GM19240 (cell line): ENCODE results near the gene COG8.
A peak's percentile ranks its signal among the peaks of the same experiment; 100 is the strongest.

Experiments used
- DNase-seq: peaks from one replicate; pipeline ENCODE4 v3.0.0; 2011; ENCODE audit warnings: low spot score; ENCODE audit not compliant: insufficient read length

Gene COG8

DNA sequence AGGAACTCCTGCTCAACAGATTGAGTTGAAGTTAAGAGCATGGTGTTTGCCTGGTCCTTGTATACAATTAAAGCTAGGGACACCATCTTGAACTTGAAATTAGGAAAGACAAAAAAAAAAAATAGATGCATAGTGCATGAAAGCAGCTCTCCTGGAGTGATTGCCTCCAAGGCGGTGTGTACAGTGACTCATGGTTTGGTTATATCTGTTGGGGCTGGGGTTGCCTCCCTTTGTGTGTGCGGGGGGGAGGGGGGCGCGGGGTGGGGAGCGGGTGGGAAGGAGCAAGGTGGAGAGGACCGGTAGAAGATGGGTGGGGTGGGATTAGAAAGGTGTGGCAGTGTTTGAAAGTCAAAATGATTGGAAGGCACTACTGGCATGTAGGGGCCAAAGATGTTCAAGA, 8.9 kb upstream of the COG8 start:
- no peak for DNase-seq

GRCh38 chr16:69346683-69347082, 7.3 kb upstream of the COG8 start:
- no peak for DNase-seq

DNA sequence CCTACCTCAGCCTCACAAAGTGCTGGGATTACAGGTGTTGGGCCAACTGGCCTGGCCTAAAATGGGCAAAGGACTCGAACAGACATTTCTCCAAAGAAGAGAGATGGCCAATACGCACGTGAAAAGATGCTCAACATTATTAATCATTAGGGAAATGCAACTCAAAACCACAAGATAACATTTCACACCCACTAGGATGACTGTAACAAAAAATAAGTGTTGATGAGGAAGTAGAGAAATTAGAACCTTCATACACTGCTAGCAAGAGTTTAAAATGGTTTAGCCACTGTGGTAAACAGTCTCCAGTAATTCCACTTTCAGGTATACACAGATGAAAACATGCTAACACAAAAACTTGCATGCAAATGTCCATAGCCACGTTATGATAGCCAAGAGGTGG, 6.6 kb upstream of the COG8 start:
- no peak for DNase-seq

GRCh38 chr16:69344171-69344570, 4.8 kb upstream of the COG8 start:
- DNase-seq, result no peak

DNA sequence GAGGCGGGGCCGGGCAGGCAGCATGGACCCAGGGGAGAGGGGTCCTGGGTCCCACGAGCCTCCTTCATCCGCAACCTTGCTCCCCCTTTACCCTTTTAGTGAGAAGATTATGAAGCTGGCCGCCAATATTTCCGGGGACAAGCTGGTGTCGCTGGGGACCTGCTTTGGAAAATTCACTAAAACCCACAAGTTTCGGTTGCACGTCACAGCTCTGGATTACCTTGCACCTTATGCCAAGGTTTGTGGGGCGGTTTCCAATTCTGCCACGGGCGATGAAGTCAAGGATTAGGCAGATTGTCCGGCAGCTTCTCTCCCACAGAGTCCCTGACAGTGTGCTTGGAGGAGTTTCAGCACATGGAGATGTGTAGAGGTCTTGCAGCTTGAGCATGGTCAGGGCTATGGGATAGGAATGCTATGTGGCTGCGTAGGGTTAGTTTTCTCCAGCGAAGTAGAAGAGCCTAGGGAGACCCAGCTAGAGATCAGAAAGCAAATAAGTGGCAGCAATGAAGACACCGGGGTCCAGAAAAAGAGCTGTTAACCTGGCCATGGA, 806 bp upstream of the COG8 start:
- no peak for DNase-seq

DNA sequence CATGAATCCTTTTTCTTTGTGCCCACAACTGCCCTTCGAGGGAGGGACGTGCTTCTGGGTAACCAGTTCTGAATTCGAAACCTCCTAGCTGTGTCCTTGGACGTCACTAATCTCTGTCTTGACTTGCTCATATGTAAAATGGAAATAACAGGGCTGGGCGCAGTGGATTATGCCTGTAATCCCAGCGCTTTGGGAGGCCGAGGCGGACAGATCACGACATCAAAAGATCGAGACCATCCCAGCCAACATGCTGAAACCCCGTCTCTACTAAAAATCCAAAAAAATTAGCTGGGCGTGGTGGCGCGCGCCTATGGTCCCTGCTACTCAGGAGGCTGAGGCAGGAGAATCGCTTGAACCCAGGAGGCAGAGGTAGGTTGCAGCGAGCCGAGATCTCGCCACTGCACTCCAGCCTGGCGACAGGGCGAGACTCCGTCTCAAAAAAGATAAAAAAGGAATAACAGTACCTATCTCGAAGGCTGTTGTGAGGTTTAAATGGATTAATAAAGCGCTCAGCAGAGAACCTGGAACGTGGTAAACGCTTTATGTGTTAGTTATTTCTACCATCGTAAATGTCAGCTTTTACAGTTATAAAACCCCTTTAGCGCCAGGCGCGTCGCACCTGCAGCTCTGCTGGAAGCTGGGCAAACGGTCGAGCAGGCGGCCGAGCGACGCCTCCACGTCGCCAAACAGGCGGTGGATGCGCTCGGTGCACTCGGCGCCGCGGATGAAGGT, 641 bp downstream of the COG8 start:
- no peak for DNase-seq

GRCh38 chr16:69334696-69335095, 4.7 kb downstream of the COG8 start:
- DNase-seq, result no peak

DNA sequence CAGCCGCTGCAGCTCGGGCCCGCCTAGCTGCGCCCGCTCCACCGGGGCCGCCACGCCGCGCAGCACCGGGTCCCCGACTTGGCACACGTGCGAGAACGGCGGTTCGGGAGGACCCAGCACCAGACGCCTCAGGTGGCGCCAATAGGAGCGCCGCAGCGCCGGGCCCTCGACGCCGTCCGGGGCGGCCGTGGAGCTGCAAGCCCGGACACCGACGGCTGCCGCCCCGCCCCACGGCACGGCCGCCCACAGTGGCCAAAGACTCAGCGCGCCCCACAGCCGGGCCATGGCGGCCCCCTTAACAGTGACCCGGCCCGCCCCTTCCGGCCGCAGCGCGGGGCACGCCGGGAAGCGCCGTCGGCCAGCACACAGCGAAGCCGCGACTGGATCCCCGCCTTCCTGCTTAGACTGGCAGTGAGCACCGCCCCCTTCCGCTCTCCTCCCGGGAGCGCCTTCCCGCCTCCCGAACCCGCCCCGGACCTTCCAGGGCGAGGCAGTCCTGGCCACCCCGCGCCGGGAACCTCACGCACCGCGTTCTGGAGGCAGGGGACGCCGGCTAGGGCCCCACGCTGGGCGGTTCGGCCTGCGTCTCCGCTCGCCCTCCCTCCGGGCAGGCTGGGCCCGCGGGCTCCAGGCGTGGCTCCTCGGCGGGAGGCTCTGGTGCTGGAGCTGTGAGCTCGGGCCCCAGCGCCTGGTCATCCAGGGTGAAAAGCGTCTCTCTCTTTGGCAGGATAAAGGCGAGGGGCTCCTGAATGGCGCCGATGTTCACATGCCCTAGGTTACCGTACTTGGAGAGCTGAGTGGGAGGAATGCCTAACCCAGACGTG, 8.9 kb downstream of the COG8 start, which contains the start of gene PDF:
PDF (minus strand) TSS at position 303 of the 824 bp plus-strand sequence; CDS start at position 285, 18 bp downstream.
- DNase-seq, result peak; percentile 90

GRCh38 chr16:69329369-69330285, 9.7 kb downstream of the COG8 start:
- no peak for DNase-seq

- DNase-seq, result no peak
Observed at GRCh38 chr16:69328854-69329316, 10.5 kb downstream of the COG8 start.

GRCh38 chr16:69327585-69328310, 11.6 kb downstream of the COG8 start:
- no peak for DNase-seq

DNA sequence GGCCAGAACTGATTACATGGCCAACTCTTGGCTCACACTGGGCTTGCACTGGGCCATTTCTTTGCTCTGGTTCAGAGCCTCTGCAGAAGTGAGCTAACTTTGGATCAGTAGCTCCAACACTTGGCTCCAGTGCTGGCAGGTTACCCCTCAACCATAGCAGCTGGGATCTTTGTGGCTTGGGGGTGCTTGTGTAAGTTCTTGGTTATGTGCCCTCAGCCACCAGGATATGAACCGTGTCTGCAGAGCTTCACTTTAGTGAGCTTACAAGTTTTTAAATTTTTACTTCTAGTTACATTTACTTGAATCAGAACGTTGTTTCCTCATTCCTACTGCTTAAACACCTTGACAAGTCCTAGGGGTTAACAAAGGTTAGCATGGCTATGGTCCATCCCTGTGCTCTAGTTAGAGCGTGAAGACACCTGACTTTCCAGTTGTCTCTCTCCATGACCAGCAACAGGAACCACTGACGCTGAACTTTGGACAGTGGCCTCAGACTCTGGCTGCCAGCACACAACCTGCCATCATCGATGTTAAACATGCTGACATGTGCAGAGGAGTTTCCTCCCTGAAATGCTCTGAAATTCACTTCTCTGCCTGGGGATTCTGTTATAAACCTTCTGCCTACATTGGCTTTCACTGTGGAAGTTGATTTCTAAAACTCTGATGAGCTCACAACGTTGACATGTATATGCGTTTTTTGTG, 13.0 kb downstream of the COG8 start:
- no peak for DNase-seq

GRCh38 chr16:69325784-69326171, 13.6 kb downstream of the COG8 start:
- no peak for DNase-seq

DNA sequence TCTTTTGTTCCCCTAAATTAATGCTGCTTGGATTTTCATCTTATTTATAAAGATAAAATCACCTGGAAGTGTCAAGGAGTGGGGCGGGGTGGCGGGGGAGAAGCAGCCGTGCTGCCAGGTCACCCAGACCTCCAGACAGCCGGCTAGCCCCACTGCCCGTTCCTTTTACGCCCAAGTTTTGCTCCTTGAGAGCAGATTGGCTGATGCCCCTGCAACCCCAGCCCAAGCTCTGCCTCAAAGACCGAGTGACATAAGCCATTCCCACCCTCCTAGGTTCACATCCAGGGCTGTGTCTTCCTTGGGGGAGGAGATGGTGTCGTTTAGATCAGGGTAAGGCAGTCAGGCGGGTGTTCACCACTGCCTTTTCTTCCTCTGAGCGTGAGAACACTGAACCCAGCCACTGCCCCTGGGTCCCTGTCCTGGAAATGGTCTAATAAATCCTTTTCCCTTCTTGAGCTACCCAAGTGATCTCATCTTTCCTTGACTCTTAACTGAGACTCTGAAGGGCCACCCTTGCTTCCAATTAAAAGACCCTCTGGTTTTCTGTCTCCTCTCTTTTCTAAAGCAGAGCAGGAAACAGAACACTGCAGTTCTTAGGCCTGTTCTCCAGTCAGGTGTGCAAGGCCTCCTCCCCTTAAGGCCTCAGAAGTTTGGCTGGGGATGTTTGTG, 14.6 kb downstream of the COG8 start:
- no peak for DNase-seq

GRCh38 chr16:69324013-69324531, 15.3 kb downstream of the COG8 start:
- DNase-seq, result no peak

GRCh38 chr16:69323415-69323814, 15.9 kb downstream of the COG8 start:
- no peak for DNase-seq

DNA sequence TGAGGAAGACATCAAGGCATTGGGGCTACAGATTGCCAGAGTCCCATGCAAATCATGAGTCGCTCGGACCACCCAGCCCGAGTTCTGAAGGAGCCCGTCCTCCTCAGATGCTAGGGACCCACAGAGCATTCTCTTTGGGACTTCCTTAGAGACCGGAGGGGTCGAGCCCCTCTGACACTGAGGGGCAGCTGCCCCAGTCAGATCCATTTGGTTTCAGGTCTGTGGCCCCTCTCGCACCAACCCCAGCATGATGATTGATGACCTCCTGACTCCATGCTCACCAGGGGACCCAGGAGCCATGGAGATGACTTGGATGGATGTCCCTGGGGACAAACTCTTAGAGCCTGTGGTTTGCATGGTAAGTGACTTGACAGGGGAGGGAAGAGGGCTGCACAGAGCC, 17.0 kb downstream of the COG8 start:
- DNase-seq, result no peak

DNA sequence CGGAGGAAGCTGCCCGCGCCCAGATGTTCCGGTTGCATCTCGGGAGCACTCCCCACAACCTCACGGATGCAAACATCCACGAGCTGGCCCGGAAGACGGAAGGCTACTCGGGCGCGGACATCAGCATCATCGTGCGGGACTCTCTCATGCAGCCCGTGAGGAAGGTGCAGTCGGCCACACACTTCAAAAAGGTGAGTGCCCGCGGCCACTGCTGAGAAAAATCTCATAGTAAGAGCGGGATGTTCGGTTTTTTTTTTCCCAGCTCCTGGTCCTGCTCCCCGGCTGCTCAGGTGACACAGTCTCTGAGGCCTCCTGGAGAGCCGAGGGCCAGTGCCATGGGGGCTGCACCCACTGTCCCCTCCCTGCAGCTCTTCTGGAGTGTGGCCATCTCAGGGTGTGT, 18.3 kb downstream of the COG8 start:
- no peak for DNase-seq

GRCh38 chr16:69320740-69321073, 18.7 kb downstream of the COG8 start:
- no peak for DNase-seq
